Trophoblast cell (in vitro differentiated cells and primary cell): Measurements from ENCODE around the gene COL4A4.

Experiments used
- DNase-seq, 2 donors: peaks; one replicate each; pipeline ENCODE4 v3.0.0-alpha.2; 2016
- H2AFZ ChIP-seq: 2 replicates; pipeline ENCODE4 v1.6.1; 2013; ENCODE audit warnings: low read length, moderate library complexity, mild to moderate bottlenecking; ENCODE audit not compliant: insufficient read depth, poor library complexity
- H2AK5ac ChIP-seq: 2 replicates; pipeline ENCODE4 v1.6.1; 2013; ENCODE audit warnings: mild to moderate bottlenecking, low read length
- H2BK120ac ChIP-seq: 2 replicates; pipeline ENCODE4 v1.6.1; 2013; ENCODE audit warnings: low read length, mild to moderate bottlenecking, moderate library complexity; ENCODE audit not compliant: insufficient read depth, poor library complexity
- H2BK12ac ChIP-seq: 2 replicates; pipeline ENCODE4 v1.6.1; 2013; ENCODE audit warnings: mild to moderate bottlenecking, low read length, moderate library complexity
- H2BK5ac ChIP-seq: 2 replicates; pipeline ENCODE4 v1.6.1; 2013; ENCODE audit warnings: low read length, low read depth, moderate library complexity, mild to moderate bottlenecking; ENCODE audit not compliant: poor library complexity
- H3K14ac ChIP-seq: 2 replicates; pipeline ENCODE4 v1.6.1; 2013; ENCODE audit warnings: mild to moderate bottlenecking, low read length
- H3K18ac ChIP-seq: 2 replicates; pipeline ENCODE4 v1.6.1; 2013; ENCODE audit warnings: mild to moderate bottlenecking, low read length
- H3K23ac ChIP-seq: 2 replicates; pipeline ENCODE4 v1.6.1; 2013; ENCODE audit warnings: low read length
- H3K27ac ChIP-seq: 2 replicates; pipeline ENCODE4 v1.5.1; 2013; ENCODE audit warnings: low read depth, mild to moderate bottlenecking, inconsistent platforms, low read length, moderate library complexity
- H3K27me3 ChIP-seq: 2 replicates; pipeline ENCODE4 v1.6.1; 2013; ENCODE audit warnings: inconsistent platforms, mild to moderate bottlenecking, low read length, moderate library complexity; ENCODE audit not compliant: insufficient read depth
- H3K36me3 ChIP-seq, 2 experiments: 1 replicate in 1 of 2; 2 replicates in 1 of 2; pipeline ENCODE4 v1.6.1; 2013; ENCODE audit warnings: low read length in 2 of 2, mild to moderate bottlenecking in 2 of 2, moderate library complexity in 1 of 2; ENCODE audit not compliant: insufficient read depth in 2 of 2, control insufficient read depth in 1 of 2
- H3K4ac ChIP-seq: 2 replicates; pipeline ENCODE4 v1.6.1; 2013; ENCODE audit warnings: low read depth, mild to moderate bottlenecking, low read length, moderate library complexity
- H3K4me1 ChIP-seq, 2 experiments: 1 replicate in 1 of 2; 2 replicates in 1 of 2; pipeline ENCODE4 v1.6.1; 2013; ENCODE audit warnings: low read length in 2 of 2, mild to moderate bottlenecking in 2 of 2, moderate library complexity in 1 of 2; ENCODE audit not compliant: insufficient read depth in 2 of 2, control insufficient read depth in 1 of 2
- H3K4me2 ChIP-seq: 2 replicates; pipeline ENCODE4 v1.6.1; 2013; ENCODE audit warnings: inconsistent platforms, mild to moderate bottlenecking, low read length, moderate library complexity
- H3K4me3 ChIP-seq: 2 replicates; pipeline ENCODE4 v1.5.1; 2013; ENCODE audit warnings: mild to moderate bottlenecking, low read depth, low read length, inconsistent platforms
- H3K79me1 ChIP-seq: one replicate; pipeline ENCODE4 v1.6.1; 2013; ENCODE audit warnings: low read length
- H3K79me2 ChIP-seq: 2 replicates; pipeline ENCODE4 v1.6.1; 2013; ENCODE audit warnings: low read length, mild to moderate bottlenecking; ENCODE audit not compliant: control insufficient read depth, insufficient read depth, poor library complexity
- H3K9ac ChIP-seq: 2 replicates; pipeline ENCODE4 v1.6.1; 2013; ENCODE audit warnings: mild to moderate bottlenecking, low read length
- H3K9me3 ChIP-seq: 2 replicates; pipeline ENCODE4 v1.6.1; 2013; ENCODE audit warnings: low read depth, mild to moderate bottlenecking, control low read depth, inconsistent platforms, low read length; ENCODE audit not compliant: insufficient read depth
- H4K12ac ChIP-seq: 2 replicates; pipeline ENCODE4 v1.6.1; 2013; ENCODE audit warnings: low read depth, mild to moderate bottlenecking, low read length, moderate library complexity
- H4K8ac ChIP-seq: 2 replicates; pipeline ENCODE4 v1.6.1; 2013; ENCODE audit warnings: low read depth, mild to moderate bottlenecking, low read length, moderate library complexity
- H4K91ac ChIP-seq: one replicate; pipeline ENCODE4 v1.6.1; 2013; ENCODE audit warnings: low read depth, mild to moderate bottlenecking, low read length, moderate library complexity
- WGBS: extraction: QIAGEN DNeasy Blood & Tissue Kit; methylation state at CpG from one replicate; pipeline ENCODE4 v1.1.7; 2013; ENCODE audit warnings: missing lambda C conversion rate; ENCODE audit not compliant: insufficient read length, insufficient coverage; ENCODE audit errors: extremely low coverage; 5-methylcytosine and 5-hydroxymethylcytosine counted together

The COL4A4 gene

DNA sequence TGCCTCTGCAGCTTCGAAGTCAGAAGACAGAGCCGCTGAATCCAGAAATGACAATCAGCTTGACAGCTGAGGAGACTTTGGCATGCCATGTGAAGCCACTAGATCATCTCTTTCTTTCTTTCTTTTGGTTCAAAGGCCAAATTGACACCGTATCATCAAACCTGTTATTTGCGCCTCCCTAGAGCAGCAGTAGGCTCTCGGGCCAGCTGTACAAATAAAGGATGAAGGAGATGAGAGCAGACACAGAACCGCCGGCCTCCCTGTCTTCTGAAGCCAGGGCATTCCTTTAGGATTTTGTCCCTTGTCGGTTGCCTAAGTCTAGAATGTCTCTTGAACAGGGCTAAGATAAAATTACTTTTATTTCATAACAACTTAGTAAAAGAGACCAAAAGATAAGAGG lies 36.8 kb downstream of the COL4A4 start:
- no peak overlapping the region for H3K4me3 ChIP-seq
- no peak overlapping the region for H3K18ac ChIP-seq
- no peak for DNase-seq
- no peaks in the 10 kb centered on the region for H3K36me3 ChIP-seq
- H2BK120ac ChIP-seq = no peak overlapping the region
- WGBS = no CpG with 5 or more reads among the region's 8 CpGs
- no peak overlapping the region for H3K4me2 ChIP-seq
- H2BK12ac ChIP-seq = no peak overlapping the region
- no peaks in the 10 kb centered on the region for H3K27me3 ChIP-seq
- no peaks in the 10 kb centered on the region for H3K79me1 ChIP-seq
- no peak overlapping the region for H2BK5ac ChIP-seq
- no peak overlapping the region for H2AFZ ChIP-seq
- no peak overlapping the region for H3K4ac ChIP-seq
- no peaks in the 10 kb centered on the region for H3K9me3 ChIP-seq
- H3K79me2 ChIP-seq = no peaks in the 10 kb centered on the region
- H3K4me1 ChIP-seq = no peaks in the 10 kb centered on the region
- no peak overlapping the region for H4K12ac ChIP-seq
- no peak overlapping the region for H3K27ac ChIP-seq
- no peak overlapping the region for H3K9ac ChIP-seq
- no peak overlapping the region for H3K23ac ChIP-seq
- no peak overlapping the region for H2AK5ac ChIP-seq
- H4K91ac ChIP-seq = no peak overlapping the region
- no peak overlapping the region for H4K8ac ChIP-seq
- H3K14ac ChIP-seq = no peak overlapping the region

DNA sequence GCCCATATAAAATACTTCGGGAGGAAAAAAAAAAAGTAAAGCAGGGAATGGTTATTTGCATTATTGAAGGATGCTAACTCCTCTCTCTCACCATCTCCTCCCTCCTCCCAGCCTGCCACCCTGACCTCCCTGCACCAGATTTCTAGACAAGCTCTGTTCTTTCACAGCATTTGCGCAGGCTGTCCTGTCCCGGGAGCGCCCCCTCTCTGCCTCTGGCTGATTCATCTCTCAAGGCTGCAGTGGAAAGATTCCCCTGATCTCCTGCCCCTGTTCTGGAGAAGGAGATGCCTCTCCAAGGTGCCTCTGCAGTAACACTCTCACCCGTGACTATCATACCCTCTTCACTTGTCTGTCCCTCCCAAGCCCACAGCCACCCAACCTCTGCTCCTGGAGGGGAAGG lies 38.5 kb downstream of the COL4A4 start:
- no peak overlapping the region for H2BK12ac ChIP-seq
- H3K4ac ChIP-seq = no peak overlapping the region
- WGBS = no CpG with 5 or more reads among the region's 5 CpGs
- H3K79me1 ChIP-seq = no peaks in the 10 kb centered on the region
- H3K4me1 ChIP-seq = no peaks in the 10 kb centered on the region
- H3K27ac ChIP-seq = no peak overlapping the region
- no peak overlapping the region for H2BK120ac ChIP-seq
- no peaks in the 10 kb centered on the region for H3K79me2 ChIP-seq
- no peak overlapping the region for H3K23ac ChIP-seq
- no peak overlapping the region for H3K4me2 ChIP-seq
- no peak overlapping the region for H4K12ac ChIP-seq
- no peak overlapping the region for H4K8ac ChIP-seq
- no peak overlapping the region for H2BK5ac ChIP-seq
- no peak overlapping the region for H3K14ac ChIP-seq
- H2AFZ ChIP-seq = no peak overlapping the region
- no peaks in the 10 kb centered on the region for H3K9me3 ChIP-seq
- H3K18ac ChIP-seq = no peak overlapping the region
- no peak overlapping the region for H4K91ac ChIP-seq
- H3K27me3 ChIP-seq = no peaks in the 10 kb centered on the region
- H2AK5ac ChIP-seq = no peak overlapping the region
- no peaks in the 10 kb centered on the region for H3K36me3 ChIP-seq
- DNase-seq = no peak
- H3K4me3 ChIP-seq = peak overlapping the region; percentile 53
- no peak overlapping the region for H3K9ac ChIP-seq

DNA sequence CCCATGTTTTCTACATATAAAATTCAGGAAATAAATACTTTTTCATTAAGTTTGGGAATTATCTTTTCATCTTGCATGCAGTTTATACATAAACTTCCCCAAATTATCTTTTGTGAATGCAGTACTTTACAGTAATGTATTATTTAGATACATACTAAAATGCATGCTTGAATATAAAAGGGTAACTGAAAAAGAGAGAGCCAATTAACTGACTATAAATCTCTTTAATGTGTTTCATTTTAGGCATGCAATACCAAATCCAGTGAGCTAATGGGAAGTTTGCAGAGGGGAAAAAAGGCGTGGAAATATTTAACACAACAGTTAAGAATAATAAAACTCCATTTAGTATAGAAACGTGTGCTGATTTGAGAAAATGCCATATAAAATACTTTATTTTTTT lies 39.2 kb downstream of the COL4A4 start:
- no peak overlapping the region for H2BK120ac ChIP-seq

DNA sequence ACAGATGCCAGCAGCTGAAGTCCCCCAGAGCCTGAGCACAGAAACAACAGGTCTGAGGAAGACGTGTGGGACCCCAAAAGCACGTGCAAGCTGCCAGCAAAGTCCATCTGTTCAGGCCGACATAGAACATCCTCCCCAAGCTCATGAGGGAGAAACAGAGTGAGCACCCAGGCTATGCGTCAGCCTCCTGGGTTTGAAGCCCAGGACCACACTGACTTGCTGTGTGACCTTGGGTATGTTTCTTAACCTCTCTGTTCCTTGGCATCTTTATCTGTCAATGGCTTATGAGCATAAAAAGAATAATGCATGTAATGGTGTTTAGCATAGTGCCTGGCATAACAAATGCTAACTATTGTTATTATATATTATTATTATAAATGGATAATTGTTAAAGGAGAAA lies 40.3 kb downstream of the COL4A4 start:
- H3K9ac ChIP-seq = no peak overlapping the region
- H3K4me1 ChIP-seq = no peaks in the 10 kb centered on the region
- H3K79me1 ChIP-seq = no peaks in the 10 kb centered on the region
- no peak for DNase-seq
- no peaks in the 10 kb centered on the region for H3K79me2 ChIP-seq
- H3K27me3 ChIP-seq = no peaks in the 10 kb centered on the region
- H3K18ac ChIP-seq = no peak overlapping the region
- H4K12ac ChIP-seq = no peak overlapping the region
- no peaks in the 10 kb centered on the region for H3K36me3 ChIP-seq
- no peak overlapping the region for H2AFZ ChIP-seq
- H3K4ac ChIP-seq = no peak overlapping the region
- H4K91ac ChIP-seq = no peak overlapping the region
- H4K8ac ChIP-seq = no peak overlapping the region
- no peak overlapping the region for H3K23ac ChIP-seq
- H2BK5ac ChIP-seq = no peak overlapping the region
- H2BK120ac ChIP-seq = no peak overlapping the region
- WGBS = no CpG with 5 or more reads among the region's 4 CpGs
- no peak overlapping the region for H2AK5ac ChIP-seq
- H3K27ac ChIP-seq = no peak overlapping the region
- no peaks in the 10 kb centered on the region for H3K9me3 ChIP-seq
- H3K14ac ChIP-seq = no peak overlapping the region
- H3K4me2 ChIP-seq = no peak overlapping the region
- H2BK12ac ChIP-seq = no peak overlapping the region
- H3K4me3 ChIP-seq = no peak overlapping the region

More for the DNA sequence above, 39.2 kb downstream of the COL4A4 start:
- Histone ChIP-seq H3K14ac (no peak overlapping the region), H3K4me3 (no peak overlapping the region), H2BK5ac (no peak overlapping the region), H2AFZ (no peak overlapping the region), H3K9ac (no peak overlapping the region), H2AK5ac (no peak overlapping the region), H3K23ac (no peak overlapping the region), H3K4me1 (no peaks in the 10 kb centered on the region), H3K4ac (no peak overlapping the region), H3K4me2 (no peak overlapping the region), H4K12ac (no peak overlapping the region), H3K79me2 (no peaks in the 10 kb centered on the region), H3K27ac (no peak overlapping the region), H4K8ac (no peak overlapping the region), H4K91ac (no peak overlapping the region), H3K27me3 (no peaks in the 10 kb centered on the region), H3K9me3 (no peaks in the 10 kb centered on the region), H3K36me3 (no peaks in the 10 kb centered on the region), H3K18ac (no peak overlapping the region), H3K79me1 (no peaks in the 10 kb centered on the region), H2BK12ac (no peak overlapping the region)
- WGBS = no CpG with 5 or more reads among the region's 2 CpGs
- DNase-seq = no peak
